GM21576 (cell line): ENCODE data around the gene NID2.

Experiments
- ATAC-seq: cut with Tn5 transposase; IDR thresholded peaks from one replicate; pipeline ENCODE4 v1.9.1; 2021; ENCODE audit warnings: mild to moderate bottlenecking, moderate library complexity; ENCODE audit not compliant: unreplicated experiment

Gene NID2

DNA sequence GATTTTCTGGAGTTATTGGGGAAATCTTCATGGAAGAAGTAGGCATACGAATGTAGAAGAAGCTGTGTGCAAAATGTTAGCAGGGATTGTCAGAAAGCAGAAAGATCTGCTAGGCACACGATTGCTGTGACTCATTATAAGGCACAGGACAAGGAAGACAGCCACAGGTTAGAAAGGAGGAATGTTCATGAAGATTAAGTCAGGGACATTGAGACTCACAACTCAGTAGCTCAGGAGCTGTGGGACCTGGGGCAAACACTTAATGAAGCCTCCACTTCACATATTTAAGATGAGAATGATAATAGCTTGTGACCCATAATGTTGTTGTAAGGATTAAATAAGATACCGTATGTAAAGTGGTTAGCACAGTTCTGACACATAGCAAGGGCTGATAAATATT is 106.1 kb downstream of the NID2 start:
- ATAC-seq = no peak

DNA sequence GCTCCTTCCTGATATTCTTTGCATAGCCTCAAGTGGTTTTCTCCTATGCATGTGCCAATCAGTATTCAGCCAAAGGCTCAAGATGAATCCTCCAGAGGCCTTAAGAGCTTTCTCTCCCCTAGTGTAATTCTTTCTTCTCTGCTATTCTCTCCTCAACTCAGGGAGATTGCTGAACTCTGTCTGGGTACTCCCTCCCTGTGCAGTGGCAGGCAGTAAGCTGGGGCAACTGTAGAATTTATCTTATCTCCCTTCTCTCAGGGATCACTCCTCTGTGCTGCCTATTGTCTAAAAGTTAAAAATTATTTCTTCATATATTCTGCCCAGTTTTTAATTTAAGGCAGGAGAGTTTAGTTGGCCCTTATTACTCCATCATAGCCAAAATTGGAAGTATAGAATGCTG is 108.0 kb downstream of the NID2 start:
- no peak for ATAC-seq

DNA sequence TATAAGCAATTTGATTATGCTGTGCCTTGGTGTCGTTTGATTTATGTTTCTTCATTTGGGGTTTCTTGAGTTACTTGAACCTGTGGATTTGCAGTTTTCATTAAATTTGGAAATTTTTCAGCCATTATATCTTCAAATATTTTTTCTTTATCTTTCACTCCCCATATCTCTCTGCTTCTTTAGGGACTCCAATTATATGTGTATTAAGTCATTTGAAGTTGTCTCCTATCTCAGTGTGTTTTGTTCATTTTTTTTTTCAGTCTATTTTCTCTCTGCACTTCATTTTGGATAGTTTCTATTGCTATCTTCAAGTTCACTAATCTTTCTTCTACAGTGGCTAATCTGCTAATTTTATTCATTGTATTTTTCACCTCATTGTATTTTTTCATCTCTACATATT is 108.9 kb downstream of the NID2 start:
- ATAC-seq = no peak

GRCh38 chr14:51957950-51958349 is 110.9 kb downstream of the NID2 start:
- ATAC-seq = no peak
